Adrenal gland (tissue), 19 donors: ENCODE results near the gene GPR157. TPM values are rescaled to one million over a fixed set of nuclear protein-coding genes. Genes with fewer than 3 reads are reported as not detected.
A peak's percentile ranks its signal among the peaks of the same experiment; 100 is the strongest.

ENCODE experiments used
- DNase-seq, 7 donors: peaks; one replicate each; pipeline ENCODE4 v3.0.0-alpha.2; 2019 to 2020
- H3K27ac ChIP-seq, 5 donors: fragments of 200-600 bp; sonication (generic) in 4 of 5; 1 replicate in 3 of 5; 2 replicates in 2 of 5; pipeline versions ENCODE4 v1.5.1 to v1.8.0; 2016 to 2020; ENCODE audit warnings: mild to moderate bottlenecking in 1 of 5
- H3K27me3 ChIP-seq: fragments of 200-600 bp; 2 replicates; pipeline ENCODE4 v1.8.0; 2021
- H3K36me3 ChIP-seq, 2 donors: fragments of 200-600 bp; replicated peaks in 1 of 2; 1 replicate in 1 of 2; 2 replicates in 1 of 2; pipeline versions ENCODE4 v1.5.1 to v1.8.0; 2018 to 2022
- H3K4me1 ChIP-seq, 2 donors: fragments of 200-600 bp; replicated peaks in 1 of 2; 1 replicate in 1 of 2; 2 replicates in 1 of 2; pipeline versions ENCODE4 v1.5.1 to v1.8.0; 2018 to 2021
- H3K4me3 ChIP-seq, 4 donors: fragments of 200-600 bp; sonication (generic) in 3 of 4; one replicate each; pipeline ENCODE4 v1.5.1; 2016 to 2018
- H3K9me3 ChIP-seq, 3 donors: fragments of 200-600 bp; sonication (generic) in 1 of 3; replicated peaks in 1 of 3; 1 replicate in 2 of 3; 2 replicates in 1 of 3; pipeline versions ENCODE4 v1.5.1 to v1.8.0; 2016 to 2021
- CTCF ChIP-seq, 6 experiments: fragments of 450-650 bp in 4 of 6; fragments of 200-600 bp in 2 of 6; sonication (generic) in 1 of 6; IDR thresholded peaks; 1 replicate in 5 of 6; 2 replicates in 1 of 6; pipeline versions ENCODE4 v1.5.1 to v1.8.0; 2016 to 2021; ENCODE audit warnings: antibody characterized with exemption in 6 of 6, mild to moderate bottlenecking in 2 of 6, moderate library complexity in 1 of 6
- POLR2A ChIP-seq, 2 donors: fragments of 450-650 bp; IDR thresholded peaks; one replicate each; pipeline ENCODE4 v1.6.1; 2017; ENCODE audit warnings: antibody characterized with exemption in 2 of 2, mild to moderate bottlenecking in 2 of 2, moderate library complexity in 1 of 2
- WGBS, 4 donors: extraction: QIAGEN DNeasy Blood & Tissue Kit in 2 of 4; methylation state at CpG; one replicate each; pipeline versions ENCODE4 v1.1.5 to v1.1.7; 2013 to 2017; 5-methylcytosine and 5-hydroxymethylcytosine counted together
- intact Hi-C, 2 donors: fragments of 100-400 bp; cut with DNase I; formaldehyde crosslinking; loops; one replicate each; pipeline versions ENCODE4 v1.14.1 to v1.15.0; 2022 to 2023
- long read RNA-seq, 10 donors: library from polyadenylated mRNA in 3 of 10; unstranded in 2 of 10; stranded (forward) in 1 of 10; transcript quantifications; one replicate each; pipeline ENCODE4 v2.0.0 and lab custom pipeline, GENCODE V29; 2021 to 2026
- polyA plus RNA-seq, 3 donors: library from polyadenylated mRNA; stranded (reverse); fragments of 200-250 nt in 2 of 3; fragments of 350-450 nt in 1 of 3; fragmentation: Illumina TruSeq in 1 of 3; extraction: RNeasy Lipid Tissue Mini Kit (QIAGEN cat#74804) in 1 of 3; gene quantifications; one replicate each; pipeline ENCODE4 v1.2.3, GENCODE V29; 2013 to 2014
- total RNA-seq, 9 donors: library from RNA; depleted of rRNA in 4 of 9; stranded (reverse); fragments of >200 nt in 4 of 9; fragments of 120-200 nt in 1 of 9; fragmentation: NEBNext Ultra II Directional in 1 of 9; extraction: Animal tissue kit (Norgen Biotek cat#: 25700) in 1 of 9; gene quantifications; one replicate each; pipeline versions ENCODE4 v1.1.0 to v1.2.4, GENCODE V29; 2013 to 2023
- donor health status: healthy with polysubstance abuse.
- donor health status: Bipolar disorder and iron deficiency.
- donor health status: DM: yes; HTN: yes; CAD: no.
- donor health status: DM: no; HTN: no; CAD: no.
- donor health status: DM: no; HTN: no; CAD: no.
- donor health status: DM: yes; HTN: yes; CAD: no.

The GPR157 gene
- total RNA-seq = 10 to 100 TPM in 4 of 9 donors, 1 to 10 TPM in 5; 5.0 to 16.8 (median 8.5) TPM
- 1 to 10 TPM; 2.0 to 6.7 (median 2.9) TPM for polyA plus RNA-seq
- long read RNA-seq, donor 1 = 0 reads
- long read RNA-seq, donor 2 = 0 reads
- long read RNA-seq, donor 3 = 0 reads
- long read RNA-seq, donor 4, partial matches to known transcripts = 0 of 2 reads
- long read RNA-seq, donor 4, other reads (novel, unspliced or antisense) = 2 of 2 reads
- long read RNA-seq, donor 5, partial matches to known transcripts = 1 of 5 reads
- long read RNA-seq, donor 5, other reads (novel, unspliced or antisense) = 4 of 5 reads
- long read RNA-seq, donor 6, partial matches to known transcripts = 0 of 1 reads
- long read RNA-seq, donor 6, other reads (novel, unspliced or antisense) = 1 of 1 reads
- long read RNA-seq, donor 7, full-length matches to known transcripts = 1 of 1 reads
- long read RNA-seq, donor 7, partial matches to known transcripts = 0 of 1 reads
- long read RNA-seq, donor 7, other reads (novel, unspliced or antisense) = 0 of 1 reads
- long read RNA-seq, donor 8 = 0 reads
- long read RNA-seq, donor 9 = 0 reads
- long read RNA-seq, donor 10, full-length matches to known transcripts = 1 of 1 reads
- long read RNA-seq, donor 10, partial matches to known transcripts = 0 of 1 reads
- long read RNA-seq, donor 10, other reads (novel, unspliced or antisense) = 0 of 1 reads

GRCh38 chr1:9128520-9129265 is at the start of gene GPR157:
TSS of gene GPR157 (minus strand) at chr1:9129102. CDS start at chr1:9129027, 75 bp downstream.
- Histone ChIP-seq H3K9me3 (no peaks in the 10 kb centered on the region), H3K4me1 (peaks cover 6 to 24% of the 10 kb centered on the region in 2 donors), H3K27ac (peak within 1 kb of the TSS; percentile 43 to 95 (median 78)), H3K27me3 (no peaks in the 10 kb centered on the region), H3K36me3 (no peaks in the 10 kb centered on the region), H3K4me3 (peak within 1 kb of the TSS in 3 of 4 donors; percentile 40 to 76 (median 50))
- no peak for TF ChIP-seq CTCF (IDR thresholded peaks at IDR 0.05)
- peak; percentile 61 to 87 for TF ChIP-seq POLR2A (IDR thresholded peaks at IDR 0.05)
- 2 to 10% (median 3%) methylated on average over 4 to 91 of the region's 92 CpGs for WGBS, 4 donors
- intact Hi-C loops = no loop called here
- DNase-seq = peak; percentile 90 to 93 (median 93)

- WGBS, 4 donors = 82 to 93% (median 89%) methylated on average over 10 of the region's 10 CpGs
Measured at GRCh38 chr1:9174762-9175161, 45.9 kb upstream of the GPR157 start.

GRCh38 chr1:9174243-9174642 is 45.3 kb upstream of the GPR157 start:
- peak overlapping the region in 2 of 5 donors; percentile 34 to 58 for H3K27ac ChIP-seq
- H3K27me3 ChIP-seq = no peaks in the 10 kb centered on the region
- TF ChIP-seq POLR2A (IDR thresholded peaks at IDR 0.05) (no peak), CTCF (IDR thresholded peaks at IDR 0.05) (no peak)
- no peaks in the 10 kb centered on the region for H3K9me3 ChIP-seq
- H3K36me3 ChIP-seq = no peaks in the 10 kb centered on the region
- WGBS, 4 donors = 60 to 70% (median 65%) methylated on average over 4 of the region's 4 CpGs
- no peak for DNase-seq
- H3K4me1 ChIP-seq = peaks cover 0 to 9% of the 10 kb centered on the region in 2 donors
- no peak overlapping the region for H3K4me3 ChIP-seq
- intact Hi-C loops = no loop called here

More at GRCh38 chr1:9174762-9175161, 45.9 kb upstream of the GPR157 start:
- Histone ChIP-seq H3K27ac (no peak overlapping the region), H3K36me3 (no peaks in the 10 kb centered on the region), H3K4me1 (peaks cover 0 to 11% of the 10 kb centered on the region in 2 donors), H3K4me3 (no peak overlapping the region), H3K27me3 (no peaks in the 10 kb centered on the region), H3K9me3 (no peaks in the 10 kb centered on the region)
- TF ChIP-seq CTCF (IDR thresholded peaks at IDR 0.05) (no peak), POLR2A (IDR thresholded peaks at IDR 0.05) (no peak)
- no peak for DNase-seq
- intact Hi-C loops = no loop called here
